ENCODE data around the gene PRR7.
A peak's percentile ranks its signal among the peaks of the same experiment; 100 is the strongest.

PRR7 gene

GRCh38 chr5:177477701-177478477 lies 31.3 kb downstream of the PRR7 start:
- ChIA-PET CTCF (interaction anchor here (0.5 to 2.8 kb wide), 8 partner anchors 12 to 363 kb away, joined by 3 to 11 read pairs (median 4); no protein-coding TSS in a partner anchor), POLR2A (interaction anchor here (0.9 to 8.1 kb wide), 6 partner anchors 9 to 107 kb away, joined by 3 to 106 read pairs (median 6); partner anchors contain the start of genes DDX41, GRK6 and PDLIM7)
- H3K4me3 ChIP-seq (ENCODE audit: low read depth, low read length) = no peak overlapping the region
- H3K27ac ChIP-seq (ENCODE audit: extremely low read depth, low read depth, low read length) = peak overlapping the region; percentile 11; the same call in 1 of the 2 replicates
- H3K36me3 ChIP-seq (ENCODE audit: control insufficient read depth in 2 of 2, insufficient read depth in 1 of 2, low read length in 2 of 2) = peaks cover 0 to 10% of the 10 kb centered on the region in 2 experiments; a peak in 1 of 3 replicates
- TF ChIP-seq KLF9 (tag by site-specific recombination; IDR thresholded peaks at IDR 0.05; ENCODE audit: low read depth) = no peak
- TF ChIP-seq ZNF266 (tag by site-specific recombination; IDR thresholded peaks at IDR 0.05; ENCODE audit: low read depth) = no peak
- TF ChIP-seq ZNF354C (tag by site-specific recombination; IDR thresholded peaks at IDR 0.05; ENCODE audit: borderline replicate concordance, low read depth) = no peak
- no peak for TF ChIP-seq ZNF629 (tag by site-specific recombination; IDR thresholded peaks at IDR 0.05)
- TF ChIP-seq ZSCAN30 (tag by site-specific recombination; IDR thresholded peaks at IDR 0.05) = no peak
- TF ChIP-seq ZNF214 (tag by site-specific recombination; IDR thresholded peaks at IDR 0.05; ENCODE audit: borderline replicate concordance) = no peak
- no peak for TF ChIP-seq ZBTB6 (tag by site-specific recombination; IDR thresholded peaks at IDR 0.05)
- TF ChIP-seq GLIS2 (tag by site-specific recombination; IDR thresholded peaks at IDR 0.05) = peak; percentile 24; the same call in 1 of the 2 replicates
- 0 out of 2 replicates have a peak, but pooled peaks have one; percentile 9 for TF ChIP-seq ZNF600 (tag by site-specific recombination; IDR thresholded peaks at IDR 0.05)
- TF ChIP-seq ZNF48 (tag by site-specific recombination; IDR thresholded peaks at IDR 0.05) = no peak
- peak; percentile 87 for TF ChIP-seq ZIC2 (tag by site-specific recombination; IDR thresholded peaks at IDR 0.05)
- no peak for TF ChIP-seq YY2 (tag by site-specific recombination; IDR thresholded peaks at IDR 0.05)
- no peak for TF ChIP-seq ZFP41 (tag by site-specific recombination; IDR thresholded peaks at IDR 0.05; ENCODE audit: borderline replicate concordance)
- TF ChIP-seq GLIS1 (tag by site-specific recombination; IDR thresholded peaks at IDR 0.05) = peak; percentile 71
- no peak for TF ChIP-seq ZNF169 (tag by site-specific recombination; IDR thresholded peaks at IDR 0.05)
- TF ChIP-seq ZNF335 (tag by site-specific recombination; conservative IDR thresholded peaks at IDR 0.05) = no peak
- TF ChIP-seq, protein P1, sequence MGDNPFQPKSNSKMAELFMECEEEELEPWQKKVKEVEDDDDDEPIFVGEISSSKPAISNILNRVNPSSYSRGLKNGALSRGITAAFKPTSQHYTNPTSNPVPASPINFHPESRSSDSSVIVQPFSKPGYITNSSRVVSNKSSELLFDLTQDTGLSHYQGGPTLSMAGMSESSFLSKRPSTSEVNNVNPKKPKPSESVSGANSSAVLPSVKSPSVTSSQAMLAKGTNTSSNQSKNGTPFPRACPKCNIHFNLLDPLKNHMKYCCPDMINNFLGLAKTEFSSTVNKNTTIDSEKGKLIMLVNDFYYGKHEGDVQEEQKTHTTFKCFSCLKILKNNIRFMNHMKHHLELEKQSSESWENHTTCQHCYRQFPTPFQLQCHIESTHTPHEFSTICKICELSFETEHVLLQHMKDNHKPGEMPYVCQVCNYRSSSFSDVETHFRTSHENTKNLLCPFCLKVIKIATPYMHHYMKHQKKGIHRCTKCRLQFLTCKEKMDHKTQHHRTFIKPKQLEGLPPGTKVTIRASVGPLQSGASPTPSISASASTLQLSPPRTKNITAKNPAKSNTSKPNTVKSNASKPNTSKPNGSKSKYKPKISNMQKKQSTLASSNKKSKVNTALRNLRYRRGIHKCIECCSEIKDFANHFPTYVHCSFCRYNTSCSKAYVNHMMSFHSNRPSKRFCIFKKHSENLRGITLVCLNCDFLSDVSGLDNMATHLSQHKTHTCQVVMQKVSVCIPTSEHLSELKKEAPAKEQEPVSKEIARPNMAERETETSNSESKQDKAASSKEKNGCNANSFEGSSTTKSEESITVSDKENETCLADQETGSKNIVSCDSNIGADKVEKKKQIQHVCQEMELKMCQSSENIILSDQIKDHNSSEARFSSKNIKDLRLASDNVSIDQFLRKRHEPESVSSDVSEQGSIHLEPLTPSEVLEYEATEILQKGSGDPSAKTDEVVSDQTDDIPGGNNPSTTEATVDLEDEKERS (tag by site-specific recombination; IDR thresholded peaks at IDR 0.05) = no peak
- H3K4me1 ChIP-seq (ENCODE audit: control insufficient read depth, insufficient read depth, low read length) = no peaks in the 10 kb centered on the region; the same call in 1 of the 2 replicates
- no peaks in the 10 kb centered on the region for H3K9me3 ChIP-seq (ENCODE audit: control insufficient read depth, insufficient read depth, low read depth, low read length)

DNA sequence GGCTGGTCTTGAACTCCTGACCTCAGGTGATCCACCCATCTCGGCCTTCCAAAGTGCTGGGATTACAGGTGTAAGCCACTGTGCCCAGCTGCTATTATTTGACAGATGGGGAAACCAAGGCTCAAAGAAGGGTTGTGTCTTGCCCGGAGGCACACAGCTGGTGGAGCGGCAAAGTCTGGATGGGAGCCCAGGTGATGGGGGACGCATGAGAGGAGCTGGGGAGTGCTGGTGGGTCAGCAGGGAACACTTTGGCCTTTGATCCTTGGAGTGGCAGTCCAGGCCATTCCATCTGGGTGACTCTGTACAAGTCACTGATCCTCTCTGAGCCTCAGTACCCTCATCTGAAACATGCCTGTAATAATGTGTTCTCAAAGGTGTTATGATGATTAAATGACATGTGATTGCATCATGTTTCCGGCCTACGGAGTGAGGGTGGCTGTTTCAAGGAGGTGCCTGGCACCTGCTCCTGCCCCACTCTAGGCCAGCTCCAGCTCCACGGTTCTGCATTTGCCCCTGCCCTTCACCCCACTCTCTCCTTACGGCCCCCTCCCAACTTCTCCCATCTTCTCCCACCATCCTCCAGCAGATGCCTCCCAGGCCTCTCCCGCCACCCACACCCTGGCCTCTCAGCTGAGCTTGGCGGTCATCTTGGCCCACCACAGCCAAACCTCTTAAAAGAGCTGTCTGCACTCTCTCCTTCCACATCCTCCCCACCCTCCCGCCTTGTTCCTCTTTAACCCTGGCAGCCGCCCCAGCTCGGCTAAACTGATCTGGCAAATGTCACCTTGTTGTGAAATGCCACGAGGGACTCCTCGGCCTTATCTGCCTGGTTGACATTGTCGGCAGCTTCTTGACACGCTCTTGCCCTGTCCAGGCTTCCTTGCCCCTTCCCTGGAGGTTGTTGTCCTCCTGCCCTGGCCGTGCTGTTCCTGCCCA lies 32.4 kb downstream of the PRR7 start:
- H3K4me1 ChIP-seq (ENCODE audit: control insufficient read depth, insufficient read depth, low read length) = no peaks in the 10 kb centered on the region; the same call in 1 of the 2 replicates
- ChIA-PET CTCF (interaction anchor here (0.5 to 2.8 kb wide), 5 partner anchors 13 to 364 kb away, joined by 3 to 11 read pairs (median 4); no protein-coding TSS in a partner anchor), POLR2A (interaction anchor here (1.1 to 8.1 kb wide), 5 partner anchors 10 to 108 kb away, joined by 4 to 106 read pairs (median 7); partner anchors contain the start of gene PDLIM7)
- H3K27ac ChIP-seq (ENCODE audit: extremely low read depth, low read depth, low read length) = no peak overlapping the region
- H3K9me3 ChIP-seq (ENCODE audit: control insufficient read depth, insufficient read depth, low read depth, low read length) = no peaks in the 10 kb centered on the region
- no peak overlapping the region for H3K4me3 ChIP-seq (ENCODE audit: low read depth, low read length)
- peaks cover 0 to 21% of the 10 kb centered on the region in 2 experiments; a peak in 1 of 3 replicates for H3K36me3 ChIP-seq (ENCODE audit: control insufficient read depth in 2 of 2, insufficient read depth in 1 of 2, low read length in 2 of 2)
- TF ChIP-seq ZNF37A (tag by site-specific recombination; IDR thresholded peaks at IDR 0.05) (no peak), ZNF704 (tag by site-specific recombination; IDR thresholded peaks at IDR 0.05) (no peak), ZNF776 (tag by site-specific recombination; IDR thresholded peaks at IDR 0.05; ENCODE audit: borderline replicate concordance) (no peak), ZNF184 (tag by site-specific recombination; IDR thresholded peaks at IDR 0.05) (no peak), SCRT2 (tag by site-specific recombination; IDR thresholded peaks at IDR 0.05) (no peak), ZNF513 (tag by site-specific recombination; IDR thresholded peaks at IDR 0.05) (no peak), ZNF692 (tag by site-specific recombination; IDR thresholded peaks at IDR 0.05) (peak; percentile 30; the same call in 1 of the 2 replicates)
